ENCODE measurements around the gene ZBTB9. TPM values are rescaled to one million over a fixed set of nuclear protein-coding genes. Genes with fewer than 3 reads are reported as not detected.

The ZBTB9 gene
- polyA plus RNA-seq, 2 of the 4 experiments (the other 2 are of a cell fraction), result 6.9 to 9.9 TPM

DNA sequence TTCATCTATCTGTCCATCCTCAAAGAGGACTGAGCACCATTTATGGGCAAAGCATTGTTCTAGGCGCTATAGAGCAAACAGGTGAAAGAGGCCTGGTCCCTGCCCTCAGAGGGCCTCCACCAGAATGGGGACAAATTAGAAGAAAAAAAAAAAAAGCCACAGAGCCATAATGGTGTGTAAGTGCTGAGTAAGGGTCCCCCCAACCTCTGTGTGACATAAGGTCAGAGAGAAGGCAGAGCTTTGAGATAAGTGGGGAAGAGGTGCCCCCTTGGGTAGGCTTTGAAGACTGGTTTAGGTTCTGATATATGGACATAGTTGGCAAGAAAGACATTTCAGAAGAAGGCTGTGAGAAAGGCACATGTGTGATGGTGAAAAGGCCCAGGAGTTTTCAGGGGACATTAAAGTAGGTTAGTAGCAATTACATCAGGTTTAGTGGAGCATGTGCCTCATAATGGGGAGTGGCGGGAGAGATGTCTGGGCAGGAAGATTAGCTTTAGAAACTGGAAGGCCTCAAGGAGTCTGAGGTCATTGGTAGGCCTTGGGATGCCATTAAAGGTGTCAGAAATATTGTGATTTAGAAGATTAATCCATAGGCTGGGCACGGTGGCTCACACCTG, 15.3 kb upstream of the ZBTB9 start:
- no peaks in the 10 kb centered on the region for H3K4me1 ChIP-seq
- FAIRE-seq, result no peak
- POLR2A ChIA-PET, result no interaction called here
- TF ChIP-seq, protein P1, sequence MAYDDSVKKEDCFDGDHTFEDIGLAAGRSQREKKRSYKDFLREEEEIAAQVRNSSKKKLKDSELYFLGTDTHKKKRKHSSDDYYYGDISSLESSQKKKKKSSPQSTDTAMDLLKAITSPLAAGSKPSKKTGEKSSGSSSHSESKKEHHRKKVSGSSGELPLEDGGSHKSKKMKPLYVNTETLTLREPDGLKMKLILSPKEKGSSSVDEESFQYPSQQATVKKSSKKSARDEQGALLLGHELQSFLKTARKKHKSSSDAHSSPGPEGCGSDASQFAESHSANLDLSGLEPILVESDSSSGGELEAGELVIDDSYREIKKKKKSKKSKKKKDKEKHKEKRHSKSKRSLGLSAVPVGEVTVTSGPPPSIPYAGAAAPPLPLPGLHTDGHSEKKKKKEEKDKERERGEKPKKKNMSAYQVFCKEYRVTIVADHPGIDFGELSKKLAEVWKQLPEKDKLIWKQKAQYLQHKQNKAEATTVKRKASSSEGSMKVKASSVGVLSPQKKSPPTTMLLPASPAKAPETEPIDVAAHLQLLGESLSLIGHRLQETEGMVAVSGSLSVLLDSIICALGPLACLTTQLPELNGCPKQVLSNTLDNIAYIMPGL (CRISPR knock-in tag; IDR thresholded peaks at IDR 0.05; ENCODE audit: borderline replicate concordance), result no peak
- no peak for TF ChIP-seq KDM5A (IDR thresholded peaks at IDR 0.05)
- no peak for TF ChIP-seq HOXB5 (CRISPR knock-in tag; IDR thresholded peaks at IDR 0.05)
- no peak for TF ChIP-seq CEBPB (IDR thresholded peaks at IDR 0.05)
- no peak for TF ChIP-seq ZFP36 (IDR thresholded peaks at IDR 0.05; ENCODE audit: borderline replicate concordance, partially characterized antibody)
- TF ChIP-seq FOSL2 (IDR thresholded peaks at IDR 0.05), result no peak
- TF ChIP-seq FOSL2 (CRISPR knock-in tag; IDR thresholded peaks at IDR 0.05), result no peak
- TF ChIP-seq, protein P2, sequence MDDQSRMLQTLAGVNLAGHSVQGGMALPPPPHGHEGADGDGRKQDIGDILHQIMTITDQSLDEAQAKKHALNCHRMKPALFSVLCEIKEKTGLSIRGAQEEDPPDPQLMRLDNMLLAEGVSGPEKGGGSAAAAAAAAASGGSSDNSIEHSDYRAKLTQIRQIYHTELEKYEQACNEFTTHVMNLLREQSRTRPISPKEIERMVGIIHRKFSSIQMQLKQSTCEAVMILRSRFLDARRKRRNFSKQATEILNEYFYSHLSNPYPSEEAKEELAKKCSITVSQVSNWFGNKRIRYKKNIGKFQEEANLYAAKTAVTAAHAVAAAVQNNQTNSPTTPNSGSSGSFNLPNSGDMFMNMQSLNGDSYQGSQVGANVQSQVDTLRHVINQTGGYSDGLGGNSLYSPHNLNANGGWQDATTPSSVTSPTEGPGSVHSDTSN (IDR thresholded peaks at IDR 0.05), result no peak
- TF ChIP-seq, protein P3, sequence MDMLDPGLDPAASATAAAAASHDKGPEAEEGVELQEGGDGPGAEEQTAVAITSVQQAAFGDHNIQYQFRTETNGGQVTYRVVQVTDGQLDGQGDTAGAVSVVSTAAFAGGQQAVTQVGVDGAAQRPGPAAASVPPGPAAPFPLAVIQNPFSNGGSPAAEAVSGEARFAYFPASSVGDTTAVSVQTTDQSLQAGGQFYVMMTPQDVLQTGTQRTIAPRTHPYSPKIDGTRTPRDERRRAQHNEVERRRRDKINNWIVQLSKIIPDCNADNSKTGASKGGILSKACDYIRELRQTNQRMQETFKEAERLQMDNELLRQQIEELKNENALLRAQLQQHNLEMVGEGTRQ (IDR thresholded peaks at IDR 0.05), result no peak
- TF ChIP-seq, protein P4, sequence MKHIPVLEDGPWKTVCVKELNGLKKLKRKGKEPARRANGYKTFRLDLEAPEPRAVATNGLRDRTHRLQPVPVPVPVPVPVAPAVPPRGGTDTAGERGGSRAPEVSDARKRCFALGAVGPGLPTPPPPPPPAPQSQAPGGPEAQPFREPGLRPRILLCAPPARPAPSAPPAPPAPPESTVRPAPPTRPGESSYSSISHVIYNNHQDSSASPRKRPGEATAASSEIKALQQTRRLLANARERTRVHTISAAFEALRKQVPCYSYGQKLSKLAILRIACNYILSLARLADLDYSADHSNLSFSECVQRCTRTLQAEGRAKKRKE (CRISPR knock-in tag; IDR thresholded peaks at IDR 0.05; ENCODE audit: low read depth), result no peak
- no peak for TF ChIP-seq TFCP2L1 (CRISPR knock-in tag; IDR thresholded peaks at IDR 0.05)
- no peak for TF ChIP-seq CBX2 (IDR thresholded peaks at IDR 0.05; ENCODE audit: borderline replicate concordance, low read depth)
- TF ChIP-seq ZC3H11A (IDR thresholded peaks at IDR 0.05), result no peak
- TF ChIP-seq POLR2AphosphoS2 (conservative IDR thresholded peaks at IDR 0.05; ENCODE audit: low read length), result no peak
- DNase-seq (ENCODE audit: low read depth in 1 of 2, low spot score in 1 of 2), result no peak
- no peak overlapping the region for H3K4me2 ChIP-seq
- H3K27ac ChIP-seq, result no peak overlapping the region
- H3K9me3 ChIP-seq, result no peaks in the 10 kb centered on the region
- no peak overlapping the region for H3K4me3 ChIP-seq
- WGBS (ENCODE audit: missing lambda C conversion rate), result 96% methylated on average over 3 of the region's 3 CpGs
- no peak for ATAC-seq
- CTCF ChIA-PET, result interaction anchor here (1.0 to 2.1 kb wide), 3 partner anchors 9 to 261 kb away, joined by 3 to 4 read pairs (median 3); no protein-coding TSS in a partner anchor

DNA sequence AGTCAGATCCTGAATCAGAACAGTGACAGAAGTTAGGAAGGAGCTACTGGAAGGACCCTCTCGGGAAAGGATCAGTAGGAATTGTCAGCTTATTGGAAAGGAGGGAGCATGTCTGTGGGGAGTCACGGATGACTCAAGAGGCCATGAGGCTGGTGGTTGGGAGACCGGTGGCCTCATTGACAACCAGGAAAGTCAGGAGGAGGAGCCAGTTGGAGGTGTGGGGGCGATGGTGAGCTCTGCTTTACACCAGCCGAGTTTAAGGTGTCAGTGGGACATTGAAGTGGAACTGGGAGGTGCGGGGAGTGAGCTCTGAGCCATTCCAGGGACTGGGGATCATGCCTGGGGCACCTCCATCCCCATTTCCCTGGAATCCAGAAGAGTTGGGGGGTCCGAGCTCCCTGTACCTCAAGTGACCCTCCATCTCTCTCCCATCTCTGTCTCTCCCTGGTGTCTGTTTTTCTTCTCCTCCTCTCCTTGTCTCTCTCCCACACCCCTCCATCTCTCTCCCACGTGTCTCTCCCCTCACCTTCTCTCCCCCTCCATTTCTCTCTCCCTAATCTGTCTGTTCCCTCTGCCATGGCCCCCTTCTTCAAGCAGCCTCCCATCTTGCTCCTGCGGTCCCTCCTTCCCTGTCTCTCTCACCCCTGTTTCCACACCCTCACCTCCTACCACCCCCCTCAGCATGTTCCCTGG, 14.3 kb upstream of the ZBTB9 start:
- 78% methylated on average over 9 of the region's 9 CpGs for WGBS (ENCODE audit: missing lambda C conversion rate)
- no peak for TF ChIP-seq RNF2 (IDR thresholded peaks at IDR 0.05; ENCODE audit: borderline replicate concordance, low read depth)
- no peak for TF ChIP-seq CHD4 (IDR thresholded peaks at IDR 0.05; ENCODE audit: borderline replicate concordance)
- TF ChIP-seq KDM5A (IDR thresholded peaks at IDR 0.05), result no peak
- TF ChIP-seq BHLHE40 (IDR thresholded peaks at IDR 0.05; ENCODE audit: low read depth, low read length), result no peak
- no peak for TF ChIP-seq TFCP2L1 (CRISPR knock-in tag; IDR thresholded peaks at IDR 0.05)
- no peak for TF ChIP-seq SMC3 (IDR thresholded peaks at IDR 0.05)
- no peak for TF ChIP-seq EHMT2 (IDR thresholded peaks at IDR 0.05; ENCODE audit: low read depth)
- TF ChIP-seq, protein P5, sequence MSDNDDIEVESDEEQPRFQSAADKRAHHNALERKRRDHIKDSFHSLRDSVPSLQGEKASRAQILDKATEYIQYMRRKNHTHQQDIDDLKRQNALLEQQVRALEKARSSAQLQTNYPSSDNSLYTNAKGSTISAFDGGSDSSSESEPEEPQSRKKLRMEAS (IDR thresholded peaks at IDR 0.05), result no peak
- no peak for TF ChIP-seq HOXA7 (CRISPR knock-in tag; IDR thresholded peaks at IDR 0.05)
- TF ChIP-seq NFE2L2 (conservative IDR thresholded peaks at IDR 0.05; ENCODE audit: low read length), result no peak
- TF ChIP-seq, protein P6, sequence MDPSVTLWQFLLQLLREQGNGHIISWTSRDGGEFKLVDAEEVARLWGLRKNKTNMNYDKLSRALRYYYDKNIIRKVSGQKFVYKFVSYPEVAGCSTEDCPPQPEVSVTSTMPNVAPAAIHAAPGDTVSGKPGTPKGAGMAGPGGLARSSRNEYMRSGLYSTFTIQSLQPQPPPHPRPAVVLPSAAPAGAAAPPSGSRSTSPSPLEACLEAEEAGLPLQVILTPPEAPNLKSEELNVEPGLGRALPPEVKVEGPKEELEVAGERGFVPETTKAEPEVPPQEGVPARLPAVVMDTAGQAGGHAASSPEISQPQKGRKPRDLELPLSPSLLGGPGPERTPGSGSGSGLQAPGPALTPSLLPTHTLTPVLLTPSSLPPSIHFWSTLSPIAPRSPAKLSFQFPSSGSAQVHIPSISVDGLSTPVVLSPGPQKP (IDR thresholded peaks at IDR 0.05; ENCODE audit: low read depth, low read length), result no peak
- TF ChIP-seq, protein P2 (IDR thresholded peaks at IDR 0.05), result no peak
- Histone ChIP-seq H3K4me3 (no peak overlapping the region), H3K9me3 (no peaks in the 10 kb centered on the region), H3K4me1 (no peaks in the 10 kb centered on the region), H3K4me2 (no peak overlapping the region), H3K27ac (no peak overlapping the region)
- CTCF ChIA-PET, result interaction anchor here (1.3 to 2.1 kb wide), 2 partner anchors 8 to 260 kb away, joined by 3 to 4 read pairs; no protein-coding TSS in a partner anchor
- ATAC-seq, result no peak
- POLR2A ChIA-PET, result interaction anchor here (1.0 kb wide), 1 partner anchor 14 kb away, joined by 4 read pairs; the partner anchor contains the start of gene ZBTB9
- no peak for FAIRE-seq
- no peak for DNase-seq (ENCODE audit: low read depth in 1 of 2, low spot score in 1 of 2)

Data from A549 (cell line).